Measurements from ENCODE around the gene KAT7. TPM values are rescaled to one million over a fixed set of nuclear protein-coding genes. Genes with fewer than 3 reads are reported as not detected.

KAT7 gene
- total RNA-seq, 2 donors from 2014 or later, result 48.3 to 78.6 TPM

GRCh38 chr17:49848739-49849138 is 60.3 kb downstream of the KAT7 start:
- no peaks in the 10 kb centered on the region for H3K4me1 ChIP-seq (replicated peaks)
- H3K27me3 ChIP-seq (replicated peaks; ENCODE audit: insufficient read depth), result no peaks in the 10 kb centered on the region
- TF ChIP-seq CTCF (IDR thresholded peaks at IDR 0.05), result no peak
- no peak for TF ChIP-seq POLR2A (IDR thresholded peaks at IDR 0.05)
- no peak for TF ChIP-seq POLR2AphosphoS5 (IDR thresholded peaks at IDR 0.05)
- DNase-seq (ENCODE audit: low spot score), result no peak
- no peaks in the 10 kb centered on the region for H3K9me3 ChIP-seq
- 78% methylated on average over 5 of the region's 5 CpGs for WGBS
- intact Hi-C loops (cut with DNase I), result no loop called here
- H3K36me3 ChIP-seq, result no peaks in the 10 kb centered on the region
- H3K27ac ChIP-seq, result no peak overlapping the region
- H3K4me3 ChIP-seq, result no peak overlapping the region

- 89% methylated on average over 5 of the region's 5 CpGs for WGBS
- no peaks in the 10 kb centered on the region for H3K4me1 ChIP-seq (replicated peaks)
- intact Hi-C loops (cut with DNase I), result loop anchor here (5.0 kb wide), 2 partner anchors 143 to 283 kb away; partner anchors contain the start of gene SLC35B1
Observed at GRCh38 chr17:49850218-49850610, 61.7 kb downstream of the KAT7 start.

GRCh38 chr17:49850772-49851386 is 62.4 kb downstream of the KAT7 start:
- no peaks in the 10 kb centered on the region for H3K9me3 ChIP-seq
- H3K27me3 ChIP-seq (replicated peaks; ENCODE audit: insufficient read depth), result no peaks in the 10 kb centered on the region
- H3K4me3 ChIP-seq, result peak overlapping the region; percentile 56 to 62
- no peaks in the 10 kb centered on the region for H3K36me3 ChIP-seq
- no peak for DNase-seq (ENCODE audit: low spot score)
- 3% methylated on average over 46 of the region's 61 CpGs for WGBS
- peak overlapping the region in 1 of 2 donors; percentile 38 for H3K27ac ChIP-seq
- no peaks in the 10 kb centered on the region for H3K4me1 ChIP-seq (replicated peaks)
- intact Hi-C loops (cut with DNase I), result loop anchor here (5.0 kb wide), 2 partner anchors 144 to 284 kb away; partner anchors contain the start of gene SLC35B1
- no peak for TF ChIP-seq POLR2AphosphoS5 (IDR thresholded peaks at IDR 0.05)

More at GRCh38 chr17:49850218-49850610, 61.7 kb downstream of the KAT7 start:
- H3K9me3 ChIP-seq, result no peaks in the 10 kb centered on the region
- no peak overlapping the region for H3K4me3 ChIP-seq
- TF ChIP-seq POLR2A (IDR thresholded peaks at IDR 0.05) (no peak), CTCF (IDR thresholded peaks at IDR 0.05) (no peak), POLR2AphosphoS5 (IDR thresholded peaks at IDR 0.05) (no peak)
- no peak overlapping the region for H3K27ac ChIP-seq
- no peaks in the 10 kb centered on the region for H3K36me3 ChIP-seq
- DNase-seq (ENCODE audit: low spot score), result no peak
- H3K27me3 ChIP-seq (replicated peaks; ENCODE audit: insufficient read depth), result no peaks in the 10 kb centered on the region

GRCh38 chr17:49851387-49852291 is 63.2 kb downstream of the KAT7 start:
- Histone ChIP-seq H3K36me3 (no peaks in the 10 kb centered on the region), H3K27me3 (replicated peaks; ENCODE audit: insufficient read depth) (no peaks in the 10 kb centered on the region), H3K27ac (peak overlapping the region in 1 of 2 donors; percentile 38), H3K4me3 (peak overlapping the region; percentile 56 to 62), H3K9me3 (no peaks in the 10 kb centered on the region), H3K4me1 (replicated peaks) (no peaks in the 10 kb centered on the region)
- WGBS, result 8% methylated on average over 54 of the region's 55 CpGs
- peak; percentile 69 for DNase-seq (ENCODE audit: low spot score)
- intact Hi-C loops (cut with DNase I), result loop anchor here (5.0 kb wide), 2 partner anchors 144 to 284 kb away; partner anchors contain the start of gene SLC35B1
- TF ChIP-seq CTCF (IDR thresholded peaks at IDR 0.05), result peak; percentile 29 to 77 (median 70)
- TF ChIP-seq POLR2A (IDR thresholded peaks at IDR 0.05), result no peak
- peak; percentile 23 for TF ChIP-seq POLR2AphosphoS5 (IDR thresholded peaks at IDR 0.05)

GRCh38 chr17:49853470-49854015 is 65.1 kb downstream of the KAT7 start:
- Histone ChIP-seq H3K27me3 (replicated peaks; ENCODE audit: insufficient read depth) (no peaks in the 10 kb centered on the region), H3K27ac (no peak overlapping the region), H3K9me3 (no peaks in the 10 kb centered on the region), H3K4me3 (no peak overlapping the region), H3K4me1 (replicated peaks) (no peaks in the 10 kb centered on the region), H3K36me3 (no peaks in the 10 kb centered on the region)
- 76% methylated on average over 10 of the region's 10 CpGs for WGBS
- intact Hi-C loops (cut with DNase I), result loop anchor here (5.0 kb wide), 2 partner anchors 146 to 286 kb away; partner anchors contain the start of gene SLC35B1
- no peak for DNase-seq (ENCODE audit: low spot score)
- TF ChIP-seq CTCF (IDR thresholded peaks at IDR 0.05) (no peak), POLR2AphosphoS5 (IDR thresholded peaks at IDR 0.05) (no peak), POLR2A (IDR thresholded peaks at IDR 0.05) (no peak)
